NCI-H1048 (cell line): ENCODE results near the gene P3H3.
A peak's percentile ranks its signal among the peaks of the same experiment; 100 is the strongest.
"Not testable (repeated sequence)": the region's sequence is repeated elsewhere in the genome, so short reads cannot be mapped to it uniquely, and the experiment has no call there.

Source experiments
- DNase-seq: peaks from one replicate; lab custom pipeline; 2025; lab: John Stamatoyannopoulos, UW

The P3H3 gene

GRCh38 chr12:6867413-6868210 is 39.4 kb downstream of the P3H3 start, which contains the start of gene TPI1:
TPI1 (plus strand) TSS chr12:6867531; CDS start chr12:6867567, 36 bp downstream.
- no peak for DNase-seq

- no peak for DNase-seq
These were observed 40.2 kb downstream of the P3H3 start for GRCh38 chr12:6868211-6869048.

GRCh38 chr12:6869049-6870021 is 41.1 kb downstream of the P3H3 start:
- DNase-seq, result peak; percentile 51

- DNase-seq, result not testable (repeated sequence)
These were observed 42.1 kb downstream of the P3H3 start for GRCh38 chr12:6870304-6870703.

GRCh38 chr12:6871052-6871957 is 43.1 kb downstream of the P3H3 start:
- DNase-seq, result no peak

- peak; percentile 47 for DNase-seq
These were observed 44.2 kb downstream of the P3H3 start for GRCh38 chr12:6872073-6873048.

- peak; percentile 86 for DNase-seq
These were observed 45.1 kb downstream of the P3H3 start, which contains the start of gene SPSB2 for GRCh38 chr12:6873094-6874014. SPSB2 (minus strand) TSS chr12:6873303; CDS start chr12:6872901, 402 bp downstream.

GRCh38 chr12:6874015-6874368 is 45.8 kb downstream of the P3H3 start:
- DNase-seq, result not testable (repeated sequence)

GRCh38 chr12:6879824-6880223 is 51.6 kb downstream of the P3H3 start:
- not testable (repeated sequence) for DNase-seq

- no peak for DNase-seq
These were observed 55.0 kb downstream of the P3H3 start for GRCh38 chr12:6883252-6883651.

GRCh38 chr12:6883683-6884082 is 55.5 kb downstream of the P3H3 start:
- DNase-seq, result no peak

GRCh38 chr12:6884539-6884938 is 56.3 kb downstream of the P3H3 start:
- DNase-seq, result no peak

- not testable (repeated sequence) for DNase-seq
These were observed 58.2 kb downstream of the P3H3 start for GRCh38 chr12:6886206-6886999.

- DNase-seq, result no peak
These were observed 59.3 kb downstream of the P3H3 start for GRCh38 chr12:6887460-6887859.

GRCh38 chr12:6888360-6888759 is 60.2 kb downstream of the P3H3 start:
- no peak for DNase-seq

- not testable (repeated sequence) for DNase-seq
These were observed 60.6 kb downstream of the P3H3 start for GRCh38 chr12:6888794-6889193.
